Activated T-cell treated with anti-CD3 and anti-CD28 coated beads for 1 hour (primary cell): ENCODE data around the gene PSMC3.

Experiments used
- DNase-seq: peaks from one replicate; pipeline ENCODE4 v3.0.0-alpha.2; 2020; ENCODE audit warnings: low read depth

Gene PSMC3

DNA sequence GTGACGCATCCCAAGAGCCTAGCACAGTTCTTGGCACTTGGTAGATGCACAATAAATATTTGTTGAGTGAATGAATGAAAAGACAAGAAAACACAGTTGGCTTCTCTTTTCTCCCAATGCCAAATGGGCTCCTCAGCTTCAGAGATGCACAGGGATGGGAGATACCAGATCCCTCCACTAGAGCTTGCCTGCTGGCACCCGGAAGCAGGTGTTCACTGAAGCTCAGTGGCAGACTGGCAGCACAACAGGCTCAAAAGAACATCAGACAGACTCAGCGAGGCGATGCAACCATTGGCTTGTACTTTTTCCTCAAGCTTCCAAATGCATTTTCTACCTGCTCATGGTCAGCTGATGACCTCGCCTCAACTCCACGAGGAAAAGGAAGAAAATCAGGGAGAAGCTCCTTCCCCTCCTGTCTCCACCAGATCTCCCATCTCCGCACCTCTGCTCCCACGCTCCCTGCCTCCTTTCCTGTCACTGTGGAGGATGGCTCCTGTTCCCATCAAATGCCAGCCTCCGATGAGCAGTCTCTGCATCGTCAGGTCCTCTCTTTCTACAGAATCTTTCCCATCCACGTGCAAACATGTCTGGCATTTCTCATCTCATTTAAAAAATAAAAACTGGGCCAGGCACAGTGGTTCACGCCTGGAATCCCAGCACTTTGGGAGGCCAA lies 16.9 kb upstream of the PSMC3 start:
- DNase-seq, result no peak

DNA sequence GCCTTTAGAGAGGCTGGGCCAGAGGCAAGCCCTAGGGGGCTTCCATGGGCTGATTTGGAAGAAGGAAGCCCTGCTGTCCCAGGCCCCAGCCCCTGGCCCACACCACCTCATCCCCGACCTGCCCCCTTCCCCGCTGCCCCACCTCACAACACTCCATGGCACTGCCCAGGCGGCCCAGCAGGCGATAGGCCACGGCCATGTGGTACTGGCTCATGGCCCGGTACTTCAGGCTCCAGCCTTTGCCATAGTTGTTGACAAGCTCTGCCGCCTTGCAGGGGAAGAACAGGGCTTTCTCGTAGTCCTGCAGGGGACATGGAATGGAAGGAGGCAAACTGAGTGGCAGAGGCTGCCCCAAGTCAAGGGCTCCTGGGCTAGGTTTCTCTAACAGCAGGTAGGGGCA lies 16.3 kb upstream of the PSMC3 start:
- DNase-seq, result no peak

DNA sequence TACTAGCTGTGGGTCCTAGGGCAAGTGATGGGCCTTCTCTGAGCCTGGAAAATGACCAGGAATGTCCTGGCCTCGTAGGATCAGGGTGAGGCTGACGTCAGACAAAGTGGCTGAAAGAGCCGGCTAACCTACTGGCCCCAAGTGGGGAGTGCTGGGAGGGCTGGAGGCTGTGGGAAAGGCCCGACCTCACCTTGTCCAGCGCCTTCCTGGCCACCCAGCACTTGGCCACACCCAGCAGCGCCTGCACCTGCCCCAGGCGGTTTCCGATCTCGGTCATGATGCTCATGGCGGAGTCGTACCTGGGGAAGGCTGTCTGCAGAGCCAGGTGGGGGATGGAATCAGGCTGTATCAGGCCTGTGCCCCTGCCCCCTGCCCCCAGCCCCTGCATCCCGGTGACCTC lies 15.2 kb upstream of the PSMC3 start:
- no peak for DNase-seq

DNA sequence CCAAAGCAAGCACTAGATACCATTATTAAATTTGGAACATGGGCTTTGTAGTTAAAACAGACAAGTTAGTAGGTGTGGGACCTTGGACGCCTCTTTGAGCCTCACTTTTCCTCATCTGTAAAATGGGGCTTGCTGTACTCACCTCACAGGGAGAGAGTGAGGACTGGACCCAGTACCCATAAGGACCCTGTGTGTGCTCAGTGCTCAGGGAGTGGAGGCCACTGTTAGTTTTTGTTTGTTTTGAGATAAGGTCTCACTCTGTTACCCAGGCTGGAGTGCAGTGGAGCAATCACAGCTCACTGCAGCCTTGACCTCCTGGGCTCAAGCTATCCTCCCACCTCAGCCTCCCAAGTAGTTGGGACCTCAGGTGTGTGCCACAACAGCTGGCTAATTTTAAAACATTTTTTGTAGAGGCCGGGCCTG lies 13.8 kb upstream of the PSMC3 start:
- no peak for DNase-seq

DNA sequence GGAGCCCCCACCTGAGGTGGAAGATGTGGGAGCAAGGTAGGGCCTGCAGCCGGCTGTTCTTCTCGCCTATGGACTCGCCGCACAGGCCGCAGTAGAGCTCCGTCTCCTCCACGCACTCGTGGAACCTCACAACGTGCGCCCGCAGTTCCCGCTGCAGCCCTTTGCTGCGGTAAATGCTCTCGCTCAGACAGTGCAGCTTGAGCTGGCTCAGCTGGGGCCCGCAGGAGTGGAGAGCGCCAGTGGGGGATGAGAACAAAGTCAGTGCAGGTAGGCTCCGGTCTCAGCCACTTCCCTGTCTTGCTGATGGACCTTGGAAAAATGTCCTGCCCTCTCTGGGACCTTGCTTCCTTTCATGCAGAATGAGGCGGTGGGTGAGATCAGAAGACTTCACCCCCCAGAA lies 12.5 kb upstream of the PSMC3 start:
- no peak for DNase-seq

DNA sequence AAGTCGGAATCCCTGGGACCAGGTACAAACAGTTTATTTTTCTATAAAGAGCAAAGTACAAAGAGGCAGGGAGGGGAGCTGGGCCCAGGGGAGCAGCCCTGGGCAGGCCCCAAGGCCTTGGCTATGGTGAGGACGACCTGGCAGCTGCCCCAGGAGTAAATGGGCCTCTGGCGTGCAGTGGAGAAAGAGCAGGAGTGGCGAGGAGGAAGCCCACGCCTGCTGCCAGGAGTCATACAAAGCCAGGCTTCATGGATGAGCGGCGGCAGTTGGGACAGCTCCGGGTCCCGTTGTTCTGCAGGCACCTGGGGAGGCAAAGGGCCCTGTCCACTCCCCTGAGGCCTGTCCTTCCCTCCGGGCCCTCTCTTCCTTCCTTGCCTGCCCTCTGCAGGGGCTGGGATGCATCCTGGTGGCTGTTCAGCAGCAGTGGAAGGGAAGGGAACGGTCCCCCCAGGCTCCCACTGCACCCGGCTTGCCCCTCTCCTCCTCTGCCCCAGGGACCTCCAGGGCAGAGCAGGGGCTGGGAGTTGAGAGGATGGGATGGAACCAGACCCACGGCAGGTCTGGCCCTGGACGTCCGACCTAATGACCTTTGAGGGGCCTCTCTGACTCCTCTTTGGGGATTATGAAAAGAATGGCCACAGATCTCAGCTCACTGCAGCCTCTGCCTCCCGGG lies 11.6 kb upstream of the PSMC3 start:
- no peak for DNase-seq

DNA sequence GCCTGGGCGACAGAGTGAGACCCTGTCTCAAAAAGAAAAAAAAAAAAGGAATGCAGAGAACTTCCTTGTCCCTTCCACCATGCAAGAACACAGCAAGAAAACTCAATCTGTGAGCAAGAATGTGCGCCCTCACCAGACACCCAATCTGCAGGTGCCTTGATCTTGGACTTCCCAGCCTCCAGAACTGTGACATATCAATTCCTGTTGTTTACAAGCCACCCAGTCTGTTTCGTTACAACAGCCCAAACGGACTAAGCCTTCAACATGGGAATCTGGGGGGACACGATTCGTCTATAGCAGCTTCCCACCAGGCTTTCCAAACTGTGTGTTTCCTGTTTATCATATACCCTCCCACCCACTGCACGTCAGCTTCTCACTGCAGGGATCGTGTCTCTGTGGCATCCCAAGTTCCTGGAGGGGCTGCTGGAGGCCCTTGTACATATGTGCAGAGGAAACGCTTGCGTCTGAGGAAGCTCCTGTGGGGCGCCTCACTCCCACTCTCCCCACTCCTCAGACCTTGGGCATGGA lies 11.0 kb upstream of the PSMC3 start:
- DNase-seq, result no peak

DNA sequence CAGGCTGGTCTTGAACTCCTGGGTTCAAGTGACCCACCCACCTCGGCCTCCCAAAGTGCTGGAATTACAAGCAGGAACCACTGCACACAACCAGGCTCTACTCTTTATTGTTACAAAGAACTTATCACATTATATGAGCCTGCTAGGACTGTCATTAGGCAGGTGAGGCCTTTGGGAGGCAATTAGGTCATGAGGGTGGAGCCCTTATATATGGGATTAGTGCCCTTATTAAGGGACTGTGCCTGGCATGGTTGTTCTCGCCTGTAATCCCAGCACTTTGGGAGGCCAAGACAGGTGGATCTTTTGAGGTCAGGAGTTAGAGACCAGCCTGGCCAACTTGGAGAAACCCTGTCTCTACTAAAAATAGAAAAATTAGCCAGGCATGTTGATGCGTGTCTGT lies 10.5 kb upstream of the PSMC3 start:
- DNase-seq, result no peak

DNA sequence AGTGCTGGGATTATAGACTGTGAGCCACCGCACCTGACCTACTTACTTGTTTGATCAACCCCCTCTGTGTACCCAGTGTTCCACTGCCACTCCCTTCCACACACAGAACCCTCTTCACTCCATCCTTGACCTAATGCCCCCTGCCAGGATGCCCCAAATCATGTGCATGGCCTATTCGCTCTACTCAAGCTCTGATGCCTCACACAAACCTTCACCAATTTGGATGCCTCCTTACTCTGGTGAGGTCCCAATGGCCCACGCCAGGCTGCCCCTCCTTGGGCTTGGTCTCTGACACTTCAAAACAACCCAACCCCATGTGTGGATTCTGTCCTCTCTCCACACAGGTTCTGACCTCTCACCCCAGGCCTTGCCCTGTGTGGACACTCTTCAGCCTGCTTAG lies 9.4 kb upstream of the PSMC3 start:
- DNase-seq, result no peak

DNA sequence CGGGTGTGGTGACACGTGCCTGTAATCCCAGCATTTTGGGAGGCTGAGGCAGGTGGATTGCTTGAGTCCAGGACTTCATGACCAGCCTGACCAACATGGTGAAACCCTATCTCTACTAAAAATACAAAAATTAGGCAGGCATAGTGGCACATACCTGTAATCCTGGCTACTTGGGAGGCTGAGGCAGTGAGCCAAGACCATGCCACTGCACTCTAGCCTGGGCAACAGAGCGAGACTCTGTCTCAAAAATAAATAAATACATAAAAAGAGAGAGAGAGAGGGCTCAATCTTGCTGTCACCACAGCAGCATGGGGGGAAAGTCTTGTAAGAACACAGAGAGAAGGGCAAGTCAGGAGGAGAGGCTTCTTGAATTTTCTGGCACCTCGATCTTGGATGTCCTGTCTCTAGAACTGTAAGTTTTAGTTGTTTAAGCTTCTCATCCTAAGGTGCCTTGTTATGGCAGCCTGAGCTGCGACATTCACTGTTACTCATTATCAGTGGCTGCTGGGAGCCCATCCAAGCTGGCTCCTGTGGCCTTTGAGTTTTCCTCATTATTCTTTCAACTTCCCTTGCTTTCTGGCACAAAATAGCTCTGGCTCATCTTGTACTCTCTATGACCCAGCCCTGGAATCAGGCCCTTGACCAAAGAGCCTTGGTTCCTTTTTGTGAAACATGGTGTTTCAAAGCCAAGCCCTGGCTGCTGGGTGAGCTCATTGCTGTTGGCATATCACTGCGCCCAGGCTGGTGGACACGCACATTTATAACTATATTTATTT lies 8.0 kb upstream of the PSMC3 start:
- no peak for DNase-seq

DNA sequence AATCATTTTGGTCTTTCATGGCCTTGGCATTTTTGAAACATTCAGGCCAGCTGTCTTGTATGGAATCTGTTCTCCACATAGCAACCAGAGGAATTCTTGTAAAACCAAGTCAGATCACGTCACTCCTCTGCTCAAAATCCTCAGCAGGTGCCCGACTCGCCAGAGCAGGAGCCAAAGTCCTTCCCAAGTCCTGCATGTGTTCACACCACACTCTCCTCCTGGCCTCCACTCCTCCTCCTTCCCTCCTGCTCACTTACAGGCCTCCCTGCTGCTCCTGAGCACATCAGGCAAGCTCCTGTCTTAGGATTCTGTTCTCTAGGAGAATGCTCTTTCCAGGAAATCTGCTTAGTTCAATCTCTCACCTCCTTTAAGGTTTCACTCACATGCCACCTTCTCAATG lies 6.9 kb upstream of the PSMC3 start:
- no peak for DNase-seq

DNA sequence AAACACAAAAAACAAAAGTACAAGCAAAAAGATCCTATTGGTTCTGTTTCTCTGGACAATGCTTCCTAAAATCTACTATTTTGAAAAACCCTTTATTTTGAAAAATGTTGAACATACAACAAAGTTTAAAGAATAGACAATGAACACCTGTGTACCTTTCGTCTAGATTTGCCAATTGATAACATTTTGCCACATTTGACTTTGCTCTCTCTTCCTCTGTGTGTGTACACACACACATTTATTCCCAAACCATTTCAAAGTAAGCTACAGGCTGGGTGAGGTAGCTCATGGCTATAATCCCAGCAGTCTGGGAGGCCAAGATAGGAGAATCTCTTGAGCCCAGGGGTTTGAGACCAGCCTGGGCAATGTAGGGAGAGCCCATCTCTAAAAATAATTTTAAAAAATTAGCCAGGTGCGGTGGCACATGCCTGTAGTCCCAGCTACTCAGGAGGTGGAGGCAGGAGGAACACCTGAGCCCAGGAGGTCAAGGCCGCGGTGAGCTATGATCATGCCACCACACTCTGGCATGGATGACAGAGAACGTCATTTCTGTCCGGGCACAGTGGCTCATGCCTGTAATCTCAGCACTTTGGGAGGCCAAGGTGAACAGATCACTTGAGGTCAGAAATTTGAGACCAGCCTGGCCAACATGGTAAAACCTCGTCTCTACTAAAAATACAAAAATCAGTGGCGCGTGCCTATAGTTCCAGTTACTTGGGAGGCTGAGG lies 5.3 kb upstream of the PSMC3 start:
- no peak for DNase-seq

DNA sequence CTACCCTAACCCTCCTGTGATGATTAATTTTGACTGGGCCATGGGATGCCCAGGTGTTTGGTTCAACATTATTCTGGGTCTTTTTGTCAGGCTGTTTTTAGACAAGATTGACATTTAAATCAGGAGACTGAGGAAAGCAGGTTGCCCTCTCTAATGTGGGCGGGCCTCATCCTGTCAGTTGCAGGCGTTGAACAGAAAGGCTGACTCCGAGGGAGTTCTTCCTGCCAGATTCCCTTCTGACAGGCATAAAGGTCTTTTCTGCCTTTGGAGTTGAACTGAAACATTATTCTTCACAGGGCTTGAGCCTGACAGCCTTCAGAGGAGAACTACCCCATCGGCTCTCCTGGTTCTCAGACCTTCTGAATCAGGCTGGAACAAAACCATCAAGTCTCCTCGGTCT lies 4.3 kb upstream of the PSMC3 start:
- no peak for DNase-seq

DNA sequence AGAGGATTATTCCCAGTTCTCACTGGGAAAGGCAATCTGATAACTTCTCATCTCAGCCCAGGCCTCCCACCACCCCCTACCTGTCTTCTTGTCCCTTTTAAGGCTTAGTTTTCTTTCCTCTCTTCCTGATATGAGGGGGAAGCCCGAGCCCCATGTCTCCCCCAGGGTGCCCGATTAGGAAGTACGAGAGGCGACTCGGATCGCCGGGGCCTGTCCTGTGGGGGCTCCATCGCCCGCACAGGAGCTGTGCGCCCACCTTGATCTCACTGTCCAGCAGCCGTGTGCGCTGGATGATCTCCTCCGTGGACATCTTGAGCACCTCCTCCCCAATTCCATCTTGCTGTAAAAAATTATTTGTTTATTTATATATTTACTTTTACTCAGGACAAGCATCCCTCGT lies 628 bp downstream of the PSMC3 start:
- DNase-seq, result no peak

DNA sequence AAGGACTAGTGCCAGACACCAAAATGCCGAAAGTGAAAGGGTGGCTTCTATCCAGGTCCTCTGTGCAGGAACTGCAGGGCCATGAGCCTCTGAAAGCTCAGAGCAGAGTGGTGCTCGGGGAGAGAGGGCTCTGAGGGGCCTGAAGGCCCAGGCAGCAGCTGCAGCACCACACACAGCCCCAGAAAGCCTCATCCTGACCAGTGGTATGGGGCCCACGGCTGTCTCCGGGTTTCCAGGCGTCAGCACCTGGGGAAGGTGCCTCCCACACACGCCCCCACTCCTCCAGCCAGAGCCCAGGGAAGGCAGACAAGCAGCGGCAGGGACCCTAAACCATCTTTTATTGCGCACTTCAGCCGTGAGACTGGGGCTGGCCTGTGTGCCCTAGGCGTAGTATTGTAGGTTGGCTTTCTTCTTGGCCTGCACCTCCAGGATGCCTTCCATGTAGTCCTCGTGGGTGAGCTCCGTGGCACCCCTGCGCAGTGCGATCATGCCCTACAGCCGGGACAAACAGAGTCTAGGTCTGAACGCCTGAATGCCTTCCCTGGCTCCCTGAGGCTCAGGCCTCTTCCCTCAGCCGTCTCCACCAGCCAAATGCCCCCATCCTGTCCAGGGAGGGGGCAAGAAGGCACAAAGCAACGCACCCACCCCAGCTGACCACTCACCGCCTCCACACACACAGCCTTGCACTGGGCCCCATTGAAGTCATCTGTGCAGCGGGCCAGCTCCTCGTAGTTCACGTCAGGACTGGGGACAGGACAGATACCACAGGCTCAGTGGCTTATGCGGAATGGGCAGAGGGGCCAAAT lies 7.6 kb downstream of the PSMC3 start:
- no peak for DNase-seq

DNA sequence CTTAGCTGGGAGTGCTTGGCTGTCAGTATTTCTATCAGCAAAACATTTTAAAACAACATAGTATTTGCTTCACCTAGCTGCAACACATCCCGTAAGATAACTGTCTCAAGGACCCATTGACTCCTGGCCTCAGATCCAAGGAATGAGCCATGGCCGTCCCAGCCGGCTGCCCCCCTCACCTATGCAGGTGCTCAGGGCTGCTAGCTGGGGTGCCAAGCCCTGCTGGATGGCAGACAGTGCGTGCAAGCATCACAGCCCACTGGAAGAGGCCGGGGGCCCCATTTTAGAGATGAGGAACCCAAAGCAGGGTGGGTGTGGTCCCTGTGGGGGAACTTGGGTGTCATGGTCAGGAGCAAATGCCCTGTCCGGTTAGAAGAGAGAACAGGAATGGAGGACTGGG lies 8.5 kb downstream of the PSMC3 start:
- DNase-seq, result no peak

DNA sequence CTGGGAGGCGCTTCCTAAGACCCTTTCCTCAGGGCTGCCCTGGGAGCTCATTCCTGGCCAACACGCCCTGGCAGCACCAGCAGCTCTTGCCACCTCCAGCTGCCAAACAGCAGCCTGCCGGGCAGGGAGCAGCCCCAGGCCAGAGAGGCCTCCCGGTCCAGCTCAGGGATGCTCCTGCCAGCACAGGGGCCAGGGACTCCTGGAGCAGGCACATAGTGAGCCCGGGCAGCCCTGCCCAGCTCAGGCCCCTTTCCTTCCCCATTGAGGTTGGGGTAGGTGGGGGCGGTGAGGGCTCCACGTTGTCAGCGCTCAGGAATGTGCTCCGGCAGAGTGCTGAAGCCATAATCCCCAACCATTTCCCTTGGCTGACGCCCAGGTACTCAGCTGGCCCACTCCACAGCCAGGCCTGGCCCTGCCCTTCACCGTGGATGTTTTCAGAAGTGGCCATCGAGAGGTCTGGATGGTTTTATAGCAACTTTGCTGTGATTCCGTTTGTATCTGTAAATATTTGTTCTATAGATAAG lies 10.2 kb downstream of the PSMC3 start:
- no peak for DNase-seq

DNA sequence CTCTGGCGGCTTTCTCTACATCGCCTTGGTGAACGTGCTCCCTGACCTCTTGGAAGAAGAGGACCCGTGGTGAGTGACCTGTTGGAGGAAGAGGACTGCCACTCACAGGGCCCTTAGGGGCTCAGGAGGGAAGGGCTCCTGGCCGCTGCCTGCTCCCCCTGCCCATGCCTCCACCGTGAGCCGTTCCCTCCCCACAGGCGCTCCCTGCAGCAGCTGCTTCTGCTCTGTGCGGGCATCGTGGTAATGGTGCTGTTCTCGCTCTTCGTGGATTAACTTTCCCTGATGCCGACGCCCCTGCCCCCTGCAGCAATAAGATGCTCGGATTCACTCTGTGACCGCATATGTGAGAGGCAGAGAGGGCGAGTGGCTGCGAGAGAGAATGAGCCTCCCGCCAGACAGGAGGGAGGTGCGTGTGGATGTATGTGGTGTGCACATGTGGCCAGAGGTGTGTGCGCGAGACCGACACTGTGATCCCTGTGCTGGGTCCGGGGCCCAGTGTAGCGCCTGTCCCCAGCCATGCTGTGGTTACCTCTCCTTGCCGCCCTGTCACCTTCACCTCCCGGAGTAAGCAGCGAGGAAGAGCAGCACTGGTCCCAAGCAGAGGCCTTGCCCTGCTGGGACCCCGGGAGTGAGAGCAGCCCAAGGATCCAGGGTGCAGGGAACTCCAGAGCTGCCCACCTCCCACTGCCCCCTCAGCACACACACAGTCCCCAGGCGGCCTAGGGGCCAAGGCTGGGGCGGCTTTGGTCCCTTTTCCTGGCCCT lies 11.0 kb downstream of the PSMC3 start:
- DNase-seq, result no peak

DNA sequence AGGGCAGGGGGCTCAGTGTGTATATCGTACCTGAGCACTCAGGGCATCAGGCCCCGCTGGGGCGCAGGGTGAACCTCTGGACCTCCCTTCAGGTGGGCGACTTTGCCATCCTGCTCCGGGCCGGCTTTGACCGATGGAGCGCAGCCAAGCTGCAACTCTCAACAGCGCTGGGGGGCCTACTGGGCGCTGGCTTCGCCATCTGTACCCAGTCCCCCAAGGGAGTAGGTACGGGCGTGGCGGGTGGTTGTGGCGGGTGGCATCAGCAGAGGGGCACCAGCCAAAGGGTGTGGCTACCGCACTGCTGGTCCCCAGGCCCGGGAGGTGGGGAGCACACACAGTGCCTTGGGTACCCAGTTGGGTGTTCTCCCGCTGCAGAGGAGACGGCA lies 11.6 kb downstream of the PSMC3 start:
- DNase-seq, result no peak

DNA sequence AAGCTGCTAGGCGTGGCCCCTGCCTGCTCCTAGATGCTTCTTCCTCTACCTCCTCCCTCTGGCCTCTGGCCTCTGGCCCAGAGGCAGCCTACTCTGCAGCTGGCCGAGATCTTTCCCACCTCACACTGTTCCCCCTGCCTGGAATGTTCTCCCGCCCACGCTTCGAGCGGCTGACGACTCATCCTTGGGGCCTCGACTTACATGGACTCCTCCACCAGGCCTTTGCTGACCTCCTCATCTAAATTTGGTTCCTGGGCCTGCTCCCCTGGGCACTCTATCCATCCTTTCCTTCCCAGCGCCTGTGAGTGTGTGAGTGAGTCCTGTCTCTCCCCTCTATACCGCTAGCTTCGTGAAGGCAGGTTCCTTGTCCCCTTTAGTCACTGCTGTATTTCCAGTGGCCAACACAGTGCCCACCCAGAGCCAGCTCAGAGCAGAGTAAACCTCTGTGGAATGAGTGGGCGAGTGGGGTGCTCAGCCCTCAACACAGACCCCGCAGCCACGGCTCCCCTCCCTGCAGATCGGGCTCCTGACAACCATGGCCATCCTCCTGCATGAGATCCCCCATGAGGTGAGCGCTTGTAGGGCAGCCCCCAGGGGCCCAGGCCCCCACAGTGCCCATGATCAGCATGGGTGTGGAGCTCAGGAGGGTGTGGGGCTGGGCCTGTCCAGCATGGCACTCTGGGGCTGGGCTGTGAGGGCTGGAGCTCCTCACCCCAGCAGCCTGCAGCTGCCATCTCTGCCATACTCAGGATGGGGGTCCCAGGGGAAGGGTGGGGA lies 12.1 kb downstream of the PSMC3 start:
- DNase-seq, result no peak
